Measurements from ENCODE around the gene APOL1.

DNA sequence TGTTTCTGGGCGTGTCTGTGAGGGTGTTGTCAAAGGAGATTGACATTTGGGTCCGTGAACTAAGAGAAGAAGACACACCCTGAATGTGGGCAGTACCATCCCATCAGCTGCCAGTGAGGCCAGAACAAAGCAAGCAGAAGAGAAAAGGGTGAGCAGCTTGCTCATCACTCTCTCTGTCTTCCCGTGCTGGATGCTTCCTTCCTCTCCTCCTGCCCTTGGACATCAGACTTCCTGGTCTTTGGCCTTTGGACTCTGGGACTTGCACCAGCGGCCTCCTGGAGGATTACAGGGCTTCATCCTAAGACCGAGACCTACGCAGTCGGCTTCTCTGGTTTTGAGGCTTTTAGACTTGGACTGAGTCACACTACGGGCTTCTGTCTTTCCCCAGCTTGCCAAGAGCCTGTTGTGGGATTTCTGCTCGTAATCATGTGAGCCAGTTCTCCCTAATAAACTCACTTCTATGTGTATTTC is 32.4 kb upstream of the APOL1 start:
- TF ChIP-seq GATAD2A (IDR thresholded peaks at IDR 0.05) = no peak
- TF ChIP-seq ELK1 (CRISPR knock-in tag; IDR thresholded peaks at IDR 0.05) = no peak
- no peak for TF ChIP-seq CREB1 (IDR thresholded peaks at IDR 0.05)
- no peak for TF ChIP-seq CREB1 (CRISPR knock-in tag; IDR thresholded peaks at IDR 0.05)

Data from K562 (cell line).